IMR-90 (cell line): ENCODE measurements around the gene RHBDF2. TPM values are rescaled to one million over a fixed set of nuclear protein-coding genes. Genes with fewer than 3 reads are reported as not detected.

Source experiments
- ATAC-seq: fragments of 200-7000 bp; cut with Tn5 transposase; 2 replicates; pipeline ENCODE4 v1.9.1; 2020; ENCODE audit warnings: low read depth, mild to moderate bottlenecking, moderate library complexity
- BruUV-seq: library from RNA; stranded (reverse); fragments of 400-500 nt; replicated peaks from 2 replicates; lab custom pipeline; 2021; lab: Mats Ljungman, UMichigan
- CTCF ChIA-PET: fragments of 300-600 bp; formaldehyde crosslinking; extraction: SDS; loops from one replicate; lab custom pipeline; 2021; ENCODE audit warnings: antibody characterized with exemption; lab: Yijun Ruan, JAX
- POLR2A ChIA-PET: fragments of 300-600 bp; sonication (Branson Sonifier 250); formaldehyde crosslinking; loops from one replicate; lab custom pipeline; 2022; ENCODE audit warnings: antibody characterized with exemption; ENCODE audit not compliant: unreplicated experiment; lab: Charles Lee
- DNase-seq: peaks from one replicate; pipeline ENCODE4 v3.0.0; 2013
- H2AFZ ChIP-seq: replicated peaks from 2 replicates; pipeline ENCODE3; 2013; ENCODE audit warnings: low read length, mild to moderate bottlenecking; ENCODE audit not compliant: poor library complexity
- H2AK5ac ChIP-seq: 2 replicates; pipeline ENCODE4 v1.6.1; 2013; ENCODE audit warnings: low read depth, low read length, inconsistent platforms
- H2AK9ac ChIP-seq: replicated peaks from 2 replicates; pipeline ENCODE3; 2013; ENCODE audit warnings: mild to moderate bottlenecking, low read depth, low read length, moderate library complexity; ENCODE audit not compliant: poor library complexity
- H2BK120ac ChIP-seq: 2 replicates; pipeline ENCODE4 v1.6.1; 2013; ENCODE audit warnings: low read depth, low read length, inconsistent platforms
- H2BK15ac ChIP-seq: 3 replicates; pipeline ENCODE4 v1.6.1; 2013; ENCODE audit warnings: low read depth, low read length, inconsistent platforms
- H2BK20ac ChIP-seq: 2 replicates; pipeline ENCODE4 v1.6.1; 2013; ENCODE audit warnings: low read depth, mild to moderate bottlenecking, inconsistent platforms, low read length, moderate library complexity
- H2BK5ac ChIP-seq: 2 replicates; pipeline ENCODE4 v1.6.1; 2013; ENCODE audit warnings: mild to moderate bottlenecking, low read depth, low read length, inconsistent platforms; ENCODE audit not compliant: poor library complexity, severe bottlenecking
- H3K14ac ChIP-seq: replicated peaks from 2 replicates; pipeline ENCODE4 v1.6.1; 2013; ENCODE audit warnings: low read depth, low read length, inconsistent platforms
- H3K18ac ChIP-seq: 2 replicates; pipeline ENCODE4 v1.6.1; 2013; ENCODE audit warnings: low read depth, low read length, control low read depth
- H3K23ac ChIP-seq: 2 replicates; pipeline ENCODE4 v1.6.1; 2013; ENCODE audit warnings: low read depth, low read length, inconsistent platforms
- H3K27ac ChIP-seq: 2 replicates; pipeline ENCODE4 v1.5.1; 2013; ENCODE audit warnings: mild to moderate bottlenecking, control low read depth, low read length; ENCODE audit not compliant: insufficient read depth
- H3K27me3 ChIP-seq: 2 replicates; pipeline ENCODE4 v1.6.1; 2013; ENCODE audit warnings: low read length; ENCODE audit not compliant: control insufficient read depth, insufficient read depth
- H3K36me3 ChIP-seq: 2 replicates; pipeline ENCODE4 v1.6.1; 2013; ENCODE audit warnings: low read length, mixed read lengths; ENCODE audit not compliant: control insufficient read depth, insufficient read depth
- H3K4ac ChIP-seq: 2 replicates; pipeline ENCODE4 v1.6.1; 2013; ENCODE audit warnings: low read depth, low read length, inconsistent platforms
- H3K4me1 ChIP-seq: 2 replicates; pipeline ENCODE4 v1.6.1; 2013; ENCODE audit warnings: low read length, mixed read lengths; ENCODE audit not compliant: control insufficient read depth, insufficient read depth
- H3K4me2 ChIP-seq: 2 replicates; pipeline ENCODE4 v1.6.1; 2013; ENCODE audit warnings: low read depth, mild to moderate bottlenecking, control low read depth, low read length, moderate library complexity
- H3K4me3 ChIP-seq: 2 replicates; pipeline ENCODE4 v1.5.1; 2013; ENCODE audit warnings: low read depth, mild to moderate bottlenecking, control low read depth, low read length, moderate library complexity; ENCODE audit not compliant: insufficient read depth
- H3K56ac ChIP-seq: 2 replicates; pipeline ENCODE4 v1.6.1; 2013; ENCODE audit warnings: low read length, inconsistent platforms; ENCODE audit not compliant: insufficient read depth; ENCODE audit errors: extremely low read depth
- H3K79me1 ChIP-seq, 2 experiments: 2 replicates each; pipeline ENCODE4 v1.6.1; 2013; ENCODE audit warnings: low read length in 2 of 2, inconsistent platforms in 1 of 2, low read depth in 1 of 2
- H3K9ac ChIP-seq: 2 replicates; pipeline ENCODE4 v1.6.1; 2013; ENCODE audit warnings: low read depth, low read length, control low read depth
- H3K9me1 ChIP-seq: 2 replicates; pipeline ENCODE4 v1.6.1; 2013; ENCODE audit warnings: low read length, inconsistent platforms; ENCODE audit not compliant: insufficient read depth
- H3K9me3 ChIP-seq: 2 replicates; pipeline ENCODE4 v1.6.1; 2013; ENCODE audit warnings: low read length; ENCODE audit not compliant: control insufficient read depth, insufficient read depth
- H4K20me1 ChIP-seq: 2 replicates; pipeline ENCODE4 v1.6.1; 2013; ENCODE audit warnings: low read length, inconsistent platforms; ENCODE audit not compliant: insufficient read depth
- H4K5ac ChIP-seq: 2 replicates; pipeline ENCODE4 v1.6.1; 2013; ENCODE audit warnings: mild to moderate bottlenecking, low read depth, low read length, control low read depth
- H4K8ac ChIP-seq, 2 experiments: 2 replicates each; pipeline ENCODE4 v1.6.1; 2013; ENCODE audit warnings: low read depth in 2 of 2, low read length in 2 of 2, control low read depth in 1 of 2, inconsistent platforms in 1 of 2
- H4K91ac ChIP-seq: 2 replicates; pipeline ENCODE4 v1.6.1; 2013; ENCODE audit warnings: low read depth, low read length, inconsistent platforms; ENCODE audit not compliant: insufficient read depth
- BHLHE40 ChIP-seq: fragments of 150-350 bp; IDR thresholded peaks from 2 replicates; pipeline ENCODE4 v1.6.1; 2016; ENCODE audit warnings: mild to moderate bottlenecking, low read depth, low read length
- CEBPB ChIP-seq: IDR thresholded peaks from 2 replicates; pipeline ENCODE4 v1.6.1; 2012; ENCODE audit warnings: low read depth, low read length, improper control_type of control experiment
- CTCF ChIP-seq: conservative IDR thresholded peaks from 2 replicates; pipeline ENCODE4 v1.5.1; 2012; ENCODE audit warnings: mild to moderate bottlenecking, low read depth, low read length, improper control_type of control experiment
- ELK1 ChIP-seq: fragments of 150-350 bp; IDR thresholded peaks from 2 replicates; pipeline ENCODE4 v1.6.1; 2016; ENCODE audit warnings: low read depth, mild to moderate bottlenecking, low read length, moderate library complexity, borderline replicate concordance
- FOS ChIP-seq: fragments of 150-350 bp; IDR thresholded peaks from 2 replicates; pipeline ENCODE4 v1.6.1; 2016; ENCODE audit warnings: low read depth, low read length
- MAFK ChIP-seq: IDR thresholded peaks from 2 replicates; pipeline ENCODE4 v1.6.1; 2012; ENCODE audit warnings: low read depth, low read length, improper control_type of control experiment
- MAZ ChIP-seq: IDR thresholded peaks from 2 replicates; pipeline ENCODE4 v1.6.1; 2012; ENCODE audit warnings: low read depth, mild to moderate bottlenecking, low read length, improper control_type of control experiment, moderate library complexity, borderline replicate concordance
- MXI1 ChIP-seq: IDR thresholded peaks from 2 replicates; pipeline ENCODE4 v1.6.1; 2012; ENCODE audit warnings: low read depth, mild to moderate bottlenecking, low read length, moderate library complexity, borderline replicate concordance
- NFE2L2 ChIP-seq: fragments of 150-350 bp; IDR thresholded peaks from 2 replicates; pipeline ENCODE4 v1.6.1; 2016; ENCODE audit warnings: low read depth, mild to moderate bottlenecking, low read length
- POLR2A ChIP-seq: IDR thresholded peaks from 2 replicates; pipeline ENCODE4 v1.6.1; 2012; ENCODE audit warnings: mild to moderate bottlenecking, low read depth, low read length
- RAD21 ChIP-seq: IDR thresholded peaks from 2 replicates; pipeline ENCODE4 v1.6.1; 2012; ENCODE audit warnings: low read length, improper control_type of control experiment
- RCOR1 ChIP-seq: IDR thresholded peaks from 2 replicates; pipeline ENCODE4 v1.6.1; 2012; ENCODE audit warnings: mild to moderate bottlenecking, low read length, improper control_type of control experiment; ENCODE audit not compliant: insufficient replicate concordance
- RFX5 ChIP-seq: IDR thresholded peaks from 2 replicates; pipeline ENCODE4 v1.8.0; 2012; ENCODE audit warnings: low read depth, mild to moderate bottlenecking, low read length, moderate library complexity
- USF2 ChIP-seq: fragments of 150-350 bp; IDR thresholded peaks from 2 replicates; pipeline ENCODE4 v1.6.1; 2017; ENCODE audit warnings: mild to moderate bottlenecking, antibody characterized with exemption, low read length, low read depth
- WGBS, 2 experiments: methylation state at CpG; one replicate each; pipeline versions ENCODE4 v1.1.5 to v1.1.7; 2013; ENCODE audit warnings: missing lambda C conversion rate in 2 of 2; ENCODE audit not compliant: insufficient read length in 1 of 2; ENCODE audit errors: extremely low coverage in 2 of 2; 5-methylcytosine and 5-hydroxymethylcytosine counted together
- dilution Hi-C: fragments of 300-500 bp; cut with HindIII; formaldehyde crosslinking; loops from one replicate; pipeline ENCODE4 v1.14.3; 2018; ENCODE audit warnings: low sequenced_read_pairs; ENCODE audit not compliant: unreplicated experiment
- in situ Hi-C: fragments of 300-500 bp; cut with MboI; formaldehyde crosslinking; loops from 3 replicates; pipeline ENCODE4 v1.14.3; 2019; ENCODE audit warnings: low sequenced_read_pairs, inconsistent platforms, mixed read lengths
- intact Hi-C: fragments of 100-400 bp; cut with micrococcal nuclease; formaldehyde crosslinking; loops from 2 replicates; pipeline ENCODE4 v1.10.0; 2022
- polyA plus RNA-seq, 3 experiments: library from polyadenylated mRNA; depleted of rRNA; stranded (reverse); fragments of >200 nt; gene quantifications; 2 replicates each; pipeline ENCODE4 v1.2.3, GENCODE V29; 2012; ENCODE audit warnings: low replicate concordance in 1 of 3
- total RNA-seq: library from RNA; depleted of rRNA; stranded (reverse); fragments of >200 nt; gene quantifications from 2 replicates; pipeline ENCODE4 v1.2.3, GENCODE V29; 2012

Gene RHBDF2
- total and polyA plus RNA-seq, 2 of the 4 experiments (the other 2 are of a cell fraction) = 1.3 to 8.3 TPM

- dilution Hi-C loops = no loop called here
- H4K5ac ChIP-seq = no peak overlapping the region
- H2BK15ac ChIP-seq = peak overlapping the region; percentile 64; the same call in 1 of the 3 replicates
- no peak overlapping the region for H3K18ac ChIP-seq
- H2BK5ac ChIP-seq = no peak overlapping the region
- POLR2A ChIA-PET = interaction anchor here (0.6 kb wide), 1 partner anchor 82 kb away, joined by 6 read pairs; no protein-coding TSS in a partner anchor
- no peak for DNase-seq
- no peak overlapping the region for H3K27ac ChIP-seq
- WGBS, 2 experiments = no CpG with 5 or more reads among the region's 9 CpGs
- no peaks in the 10 kb centered on the region for H3K27me3 ChIP-seq
- H3K56ac ChIP-seq = no peak overlapping the region
- H3K23ac ChIP-seq = no peak overlapping the region; the same call in 1 of the 2 replicates
- H4K8ac ChIP-seq = no peak overlapping the region
- no peak overlapping the region for H2AFZ ChIP-seq
- BruUV-seq = no TSS peak
- peaks cover 6% of the 10 kb centered on the region; the same call in 1 of the 2 replicates for H4K20me1 ChIP-seq
- peak overlapping the region; percentile 75 for H2BK20ac ChIP-seq
- in situ Hi-C loops = no loop called here
- H3K36me3 ChIP-seq = no peaks in the 10 kb centered on the region
- H3K4me1 ChIP-seq = peaks cover 20% of the 10 kb centered on the region
- 0 out of 4 replicates have a peak, but pooled peaks cover 0 to 12% of the 10 kb centered on the region in 2 experiments for H3K79me1 ChIP-seq
- no peak for ATAC-seq
- intact Hi-C loops = no loop called here
- H2BK120ac ChIP-seq = peak overlapping the region; percentile 30; the same call in 1 of the 2 replicates
- H4K91ac ChIP-seq = 0 out of 2 replicates have a peak overlapping the region, but pooled peaks have one; percentile 28
- no peaks in the 10 kb centered on the region for H3K9me3 ChIP-seq
- CTCF ChIA-PET = interaction anchor here (1.1 kb wide), 1 partner anchor 27 kb away, joined by 4 read pairs; no protein-coding TSS in a partner anchor
- H3K14ac ChIP-seq = 0 out of 2 replicates have a peak overlapping the region, but pooled peaks have one; percentile 25
- H2AK5ac ChIP-seq = peak overlapping the region; percentile 66
- no peak overlapping the region for H2AK9ac ChIP-seq
- peaks cover 18% of the 10 kb centered on the region for H3K9me1 ChIP-seq
- H3K4me3 ChIP-seq = no peak overlapping the region
- H3K4ac ChIP-seq = peak overlapping the region; percentile 43; the same call in 1 of the 2 replicates
- H3K9ac ChIP-seq = no peak overlapping the region
- H3K4me2 ChIP-seq = no peak overlapping the region
- TF ChIP-seq RCOR1 (no peak), RAD21 (no peak), MAFK (no peak), CTCF (no peak), RFX5 (no peak), NFE2L2 (no peak), MXI1 (no peak), MAZ (no peak), POLR2A (no peak), CEBPB (no peak), BHLHE40 (no peak), FOS (no peak), USF2 (no peak), ELK1 (no peak)
These were observed 47.4 kb upstream of the RHBDF2 start for GRCh38 chr17:76548378-76549214.
